ENCODE results near the gene HRG.
"Not testable (repeated sequence)": the region's sequence is repeated elsewhere in the genome, so short reads cannot be mapped to it uniquely, and the experiment has no call there.

DNA sequence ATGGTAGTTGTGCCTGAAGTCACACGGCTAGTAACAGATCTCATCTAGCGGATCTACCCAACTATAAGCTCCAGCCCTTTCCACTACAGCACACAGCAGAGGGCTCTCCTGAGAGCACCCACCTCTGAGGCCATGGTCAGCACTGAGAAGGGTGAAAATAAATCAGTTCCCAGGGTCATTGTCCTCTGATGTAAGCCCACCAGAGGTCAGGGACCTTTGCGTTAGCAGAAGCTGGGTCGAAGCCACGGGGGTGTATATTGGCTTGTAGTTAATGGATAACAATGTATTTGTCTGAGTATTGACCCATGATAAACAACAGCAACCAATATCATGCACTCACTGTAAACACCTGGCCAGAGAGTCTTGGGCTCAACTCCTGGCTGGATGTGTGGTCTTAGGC lies 31.6 kb upstream of the HRG start:
- TF ChIP-seq, protein P1, sequence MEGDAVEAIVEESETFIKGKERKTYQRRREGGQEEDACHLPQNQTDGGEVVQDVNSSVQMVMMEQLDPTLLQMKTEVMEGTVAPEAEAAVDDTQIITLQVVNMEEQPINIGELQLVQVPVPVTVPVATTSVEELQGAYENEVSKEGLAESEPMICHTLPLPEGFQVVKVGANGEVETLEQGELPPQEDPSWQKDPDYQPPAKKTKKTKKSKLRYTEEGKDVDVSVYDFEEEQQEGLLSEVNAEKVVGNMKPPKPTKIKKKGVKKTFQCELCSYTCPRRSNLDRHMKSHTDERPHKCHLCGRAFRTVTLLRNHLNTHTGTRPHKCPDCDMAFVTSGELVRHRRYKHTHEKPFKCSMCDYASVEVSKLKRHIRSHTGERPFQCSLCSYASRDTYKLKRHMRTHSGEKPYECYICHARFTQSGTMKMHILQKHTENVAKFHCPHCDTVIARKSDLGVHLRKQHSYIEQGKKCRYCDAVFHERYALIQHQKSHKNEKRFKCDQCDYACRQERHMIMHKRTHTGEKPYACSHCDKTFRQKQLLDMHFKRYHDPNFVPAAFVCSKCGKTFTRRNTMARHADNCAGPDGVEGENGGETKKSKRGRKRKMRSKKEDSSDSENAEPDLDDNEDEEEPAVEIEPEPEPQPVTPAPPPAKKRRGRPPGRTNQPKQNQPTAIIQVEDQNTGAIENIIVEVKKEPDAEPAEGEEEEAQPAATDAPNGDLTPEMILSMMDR (IDR thresholded peaks at IDR 0.05) = not testable (repeated sequence)
- not testable (repeated sequence) for TF ChIP-seq POLR2AphosphoS5 (IDR thresholded peaks at IDR 0.05)

Measured in esophagus muscularis mucosa (tissue), 3 donors.